Measurements from ENCODE around the gene DNASE1L1. TPM values are rescaled to one million over a fixed set of nuclear protein-coding genes. Genes with fewer than 3 reads are reported as not detected.

Gene DNASE1L1
- total and polyA plus RNA-seq, 2 of the 13 experiments (the other 11 are each of a cell fraction or from before 2014, with no cell fraction given), result 4.7 to 12.3 TPM

DNA sequence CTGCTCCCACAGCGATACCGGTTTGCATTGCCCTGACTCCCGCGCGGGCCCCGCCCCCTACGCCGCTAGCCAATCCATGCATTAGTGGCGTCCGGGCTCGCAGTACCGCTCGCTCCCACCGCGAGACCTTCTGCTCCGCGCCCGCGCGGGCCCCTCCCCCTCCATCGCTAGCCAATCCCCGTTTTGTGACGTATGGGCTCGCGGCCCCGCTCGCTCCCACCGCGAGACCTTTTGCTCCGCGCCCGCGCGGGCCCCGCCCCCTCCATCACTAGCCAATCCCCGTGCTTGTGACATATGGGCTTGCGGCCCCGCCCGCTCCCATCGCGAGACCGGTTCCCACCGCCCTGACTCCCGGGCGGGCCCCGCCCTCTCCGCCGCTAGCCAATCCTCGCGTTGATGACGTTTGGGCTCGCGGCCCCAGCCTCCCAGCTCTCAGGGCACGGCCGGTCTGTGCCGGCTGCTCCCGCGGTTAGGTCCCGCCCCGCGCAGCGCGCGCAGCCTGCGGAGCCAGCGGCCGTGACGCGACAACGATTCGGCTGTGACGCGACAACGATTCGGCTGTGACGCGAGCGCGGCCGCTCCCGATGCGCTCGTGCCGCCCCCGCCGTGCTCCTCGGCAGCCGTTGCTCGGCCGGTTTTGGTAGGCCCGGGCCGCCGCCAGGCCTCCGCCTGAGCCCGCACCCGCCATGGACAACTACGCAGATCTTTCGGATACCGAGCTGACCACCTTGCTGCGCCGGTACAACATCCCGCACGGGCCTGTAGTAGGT, 30.1 kb downstream of the DNASE1L1 start, which contains the start of gene EMD (continued):
- TF ChIP-seq, protein P1, sequence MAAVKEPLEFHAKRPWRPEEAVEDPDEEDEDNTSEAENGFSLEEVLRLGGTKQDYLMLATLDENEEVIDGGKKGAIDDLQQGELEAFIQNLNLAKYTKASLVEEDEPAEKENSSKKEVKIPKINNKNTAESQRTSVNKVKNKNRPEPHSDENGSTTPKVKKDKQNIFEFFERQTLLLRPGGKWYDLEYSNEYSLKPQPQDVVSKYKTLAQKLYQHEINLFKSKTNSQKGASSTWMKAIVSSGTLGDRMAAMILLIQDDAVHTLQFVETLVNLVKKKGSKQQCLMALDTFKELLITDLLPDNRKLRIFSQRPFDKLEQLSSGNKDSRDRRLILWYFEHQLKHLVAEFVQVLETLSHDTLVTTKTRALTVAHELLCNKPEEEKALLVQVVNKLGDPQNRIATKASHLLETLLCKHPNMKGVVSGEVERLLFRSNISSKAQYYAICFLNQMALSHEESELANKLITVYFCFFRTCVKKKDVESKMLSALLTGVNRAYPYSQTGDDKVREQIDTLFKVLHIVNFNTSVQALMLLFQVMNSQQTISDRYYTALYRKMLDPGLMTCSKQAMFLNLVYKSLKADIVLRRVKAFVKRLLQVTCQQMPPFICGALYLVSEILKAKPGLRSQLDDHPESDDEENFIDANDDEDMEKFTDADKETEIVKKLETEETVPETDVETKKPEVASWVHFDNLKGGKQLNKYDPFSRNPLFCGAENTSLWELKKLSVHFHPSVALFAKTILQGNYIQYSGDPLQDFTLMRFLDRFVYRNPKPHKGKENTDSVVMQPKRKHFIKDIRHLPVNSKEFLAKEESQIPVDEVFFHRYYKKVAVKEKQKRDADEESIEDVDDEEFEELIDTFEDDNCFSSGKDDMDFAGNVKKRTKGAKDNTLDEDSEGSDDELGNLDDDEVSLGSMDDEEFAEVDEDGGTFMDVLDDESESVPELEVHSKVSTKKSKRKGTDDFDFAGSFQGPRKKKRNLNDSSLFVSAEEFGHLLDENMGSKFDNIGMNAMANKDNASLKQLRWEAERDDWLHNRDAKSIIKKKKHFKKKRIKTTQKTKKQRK (IDR thresholded peaks at IDR 0.05; ENCODE audit: low read length), result no peak
- TF ChIP-seq FOXK2 (IDR thresholded peaks at IDR 0.05), result no peak
- TF ChIP-seq GABPA (IDR thresholded peaks at IDR 0.05; ENCODE audit: low read depth, low read length), result no peak
- TF ChIP-seq GABPA (CRISPR knock-in tag; IDR thresholded peaks at IDR 0.05; ENCODE audit: low read depth), result no peak
- 0 out of 2 replicates have a peak, but pooled peaks have one; percentile 33 for TF ChIP-seq ZNF235 (CRISPR knock-in tag; IDR thresholded peaks at IDR 0.05; ENCODE audit: borderline replicate concordance)
- TF ChIP-seq, protein P2, sequence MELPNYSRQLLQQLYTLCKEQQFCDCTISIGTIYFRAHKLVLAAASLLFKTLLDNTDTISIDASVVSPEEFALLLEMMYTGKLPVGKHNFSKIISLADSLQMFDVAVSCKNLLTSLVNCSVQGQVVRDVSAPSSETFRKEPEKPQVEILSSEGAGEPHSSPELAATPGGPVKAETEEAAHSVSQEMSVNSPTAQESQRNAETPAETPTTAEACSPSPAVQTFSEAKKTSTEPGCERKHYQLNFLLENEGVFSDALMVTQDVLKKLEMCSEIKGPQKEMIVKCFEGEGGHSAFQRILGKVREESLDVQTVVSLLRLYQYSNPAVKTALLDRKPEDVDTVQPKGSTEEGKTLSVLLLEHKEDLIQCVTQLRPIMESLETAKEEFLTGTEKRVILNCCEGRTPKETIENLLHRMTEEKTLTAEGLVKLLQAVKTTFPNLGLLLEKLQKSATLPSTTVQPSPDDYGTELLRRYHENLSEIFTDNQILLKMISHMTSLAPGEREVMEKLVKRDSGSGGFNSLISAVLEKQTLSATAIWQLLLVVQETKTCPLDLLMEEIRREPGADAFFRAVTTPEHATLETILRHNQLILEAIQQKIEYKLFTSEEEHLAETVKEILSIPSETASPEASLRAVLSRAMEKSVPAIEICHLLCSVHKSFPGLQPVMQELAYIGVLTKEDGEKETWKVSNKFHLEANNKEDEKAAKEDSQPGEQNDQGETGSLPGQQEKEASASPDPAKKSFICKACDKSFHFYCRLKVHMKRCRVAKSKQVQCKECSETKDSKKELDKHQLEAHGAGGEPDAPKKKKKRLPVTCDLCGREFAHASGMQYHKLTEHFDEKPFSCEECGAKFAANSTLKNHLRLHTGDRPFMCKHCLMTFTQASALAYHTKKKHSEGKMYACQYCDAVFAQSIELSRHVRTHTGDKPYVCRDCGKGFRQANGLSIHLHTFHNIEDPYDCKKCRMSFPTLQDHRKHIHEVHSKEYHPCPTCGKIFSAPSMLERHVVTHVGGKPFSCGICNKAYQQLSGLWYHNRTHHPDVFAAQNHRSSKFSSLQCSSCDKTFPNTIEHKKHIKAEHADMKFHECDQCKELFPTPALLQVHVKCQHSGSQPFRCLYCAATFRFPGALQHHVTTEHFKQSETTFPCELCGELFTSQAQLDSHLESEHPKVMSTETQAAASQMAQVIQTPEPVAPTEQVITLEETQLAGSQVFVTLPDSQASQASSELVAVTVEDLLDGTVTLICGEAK (IDR thresholded peaks at IDR 0.05), result no peak
- TF ChIP-seq, protein P2 (CRISPR knock-in tag; IDR thresholded peaks at IDR 0.05), result no peak
- no peak for TF ChIP-seq ZFP62 (CRISPR knock-in tag; IDR thresholded peaks at IDR 0.05)
- no peak for TF ChIP-seq ZMYM2 (CRISPR knock-in tag; IDR thresholded peaks at IDR 0.05)
- no peak for TF ChIP-seq ZNF530 (CRISPR knock-in tag; IDR thresholded peaks at IDR 0.05; ENCODE audit: low read depth)
- TF ChIP-seq TBL1XR1 (IDR thresholded peaks at IDR 0.05; ENCODE audit: borderline replicate concordance, low read length, partially characterized antibody), result no peak
- no peak for TF ChIP-seq GTF3A (CRISPR knock-in tag; conservative IDR thresholded peaks at IDR 0.05)
- TF ChIP-seq, protein P3, sequence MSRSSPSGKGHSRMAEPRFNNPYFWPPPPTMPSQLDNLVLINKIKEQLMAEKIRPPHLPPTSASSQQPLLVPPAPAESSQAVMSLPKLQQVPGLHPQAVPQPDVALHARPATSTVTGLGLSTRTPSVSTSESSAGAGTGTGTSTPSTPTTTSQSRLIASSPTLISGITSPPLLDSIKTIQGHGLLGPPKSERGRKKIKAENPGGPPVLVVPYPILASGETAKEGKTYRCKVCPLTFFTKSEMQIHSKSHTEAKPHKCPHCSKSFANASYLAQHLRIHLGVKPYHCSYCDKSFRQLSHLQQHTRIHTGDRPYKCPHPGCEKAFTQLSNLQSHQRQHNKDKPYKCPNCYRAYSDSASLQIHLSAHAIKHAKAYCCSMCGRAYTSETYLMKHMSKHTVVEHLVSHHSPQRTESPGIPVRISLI (CRISPR knock-in tag; IDR thresholded peaks at IDR 0.05; ENCODE audit: borderline replicate concordance), result no peak
- TF ChIP-seq, protein P4, sequence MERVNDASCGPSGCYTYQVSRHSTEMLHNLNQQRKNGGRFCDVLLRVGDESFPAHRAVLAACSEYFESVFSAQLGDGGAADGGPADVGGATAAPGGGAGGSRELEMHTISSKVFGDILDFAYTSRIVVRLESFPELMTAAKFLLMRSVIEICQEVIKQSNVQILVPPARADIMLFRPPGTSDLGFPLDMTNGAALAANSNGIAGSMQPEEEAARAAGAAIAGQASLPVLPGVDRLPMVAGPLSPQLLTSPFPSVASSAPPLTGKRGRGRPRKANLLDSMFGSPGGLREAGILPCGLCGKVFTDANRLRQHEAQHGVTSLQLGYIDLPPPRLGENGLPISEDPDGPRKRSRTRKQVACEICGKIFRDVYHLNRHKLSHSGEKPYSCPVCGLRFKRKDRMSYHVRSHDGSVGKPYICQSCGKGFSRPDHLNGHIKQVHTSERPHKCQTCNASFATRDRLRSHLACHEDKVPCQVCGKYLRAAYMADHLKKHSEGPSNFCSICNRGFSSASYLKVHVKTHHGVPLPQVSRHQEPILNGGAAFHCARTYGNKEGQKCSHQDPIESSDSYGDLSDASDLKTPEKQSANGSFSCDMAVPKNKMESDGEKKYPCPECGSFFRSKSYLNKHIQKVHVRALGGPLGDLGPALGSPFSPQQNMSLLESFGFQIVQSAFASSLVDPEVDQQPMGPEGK (CRISPR knock-in tag; IDR thresholded peaks at IDR 0.05), result no peak

Measured in HepG2 (cell line).